ENCODE results near the gene MIP. TPM values are rescaled to one million over a fixed set of nuclear protein-coding genes. Genes with fewer than 3 reads are reported as not detected.
A peak's percentile ranks its signal among the peaks of the same experiment; 100 is the strongest.
"Not testable (repeated sequence)": the region's sequence is repeated elsewhere in the genome, so short reads cannot be mapped to it uniquely, and the experiment has no call there.

MIP gene
- total RNA-seq, 5 donors from 2014 or later (not counting 1 experiment from before 2014, with no cell fraction given), result not detected

DNA sequence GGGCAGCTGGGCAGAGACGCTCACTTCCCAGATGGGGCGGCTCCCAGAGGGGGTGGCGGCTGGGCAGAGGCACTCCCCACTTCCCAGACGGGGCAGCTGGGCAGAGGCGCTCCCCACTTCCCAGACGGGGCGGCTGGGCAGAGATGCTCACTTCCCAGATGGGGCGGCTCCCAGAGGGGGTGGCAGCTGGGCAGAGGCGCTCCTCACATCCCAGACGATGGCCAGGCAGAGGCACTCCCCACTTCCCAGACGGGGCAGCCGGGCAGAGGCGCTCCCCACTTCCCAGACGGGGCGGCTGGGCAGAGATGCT lies 39.6 kb upstream of the MIP start:
- H3K36me3 Mint-ChIP-seq; POLR2A ChIA-PET; DNase-seq; H3K9me3 ChIP-seq; H3K36me3 ChIP-seq (ENCODE audit: control insufficient read depth in 2 of 2, extremely low read depth in 1 of 2, insufficient read depth in 1 of 2, low read length in 1 of 2); H3K4me3 Mint-ChIP-seq; H3K4me1 ChIP-seq (ENCODE audit: control insufficient read depth in 1 of 2, extremely low read depth in 1 of 2, insufficient read depth in 2 of 2, low read length in 2 of 2); H3K27ac Mint-ChIP-seq; ATAC-seq (replicated peaks in 1 of 4); H3K4me3 ChIP-seq (ENCODE audit: control insufficient read depth in 1 of 2, extremely low read depth in 1 of 2, low read length in 1 of 2); H3K9me3 Mint-ChIP-seq; H3K27ac ChIP-seq (ENCODE audit: low read length); H3K4me1 Mint-ChIP-seq: not testable (repeated sequence)
- H3K27me3 ChIP-seq (replicated peaks in 1 of 2; ENCODE audit: control insufficient read depth in 2 of 2, extremely low read depth in 1 of 2, insufficient read depth in 2 of 2, low read length in 1 of 2), result peaks cover 9 to 12% of the 10 kb centered on the region in 2 experiments
- CTCF ChIA-PET, result interaction anchor here in 1 of 2 donors (0.6 kb wide), 1 partner anchor 572 kb away, joined by 4 read pairs; no protein-coding TSS in a partner anchor
- H3K27me3 Mint-ChIP-seq, result peaks cover 9 to 15% of the 10 kb centered on the region in 2 donors
- WGBS (ENCODE audit: insufficient coverage), result 100% methylated on average over 10 of the region's 15 CpGs

DNA sequence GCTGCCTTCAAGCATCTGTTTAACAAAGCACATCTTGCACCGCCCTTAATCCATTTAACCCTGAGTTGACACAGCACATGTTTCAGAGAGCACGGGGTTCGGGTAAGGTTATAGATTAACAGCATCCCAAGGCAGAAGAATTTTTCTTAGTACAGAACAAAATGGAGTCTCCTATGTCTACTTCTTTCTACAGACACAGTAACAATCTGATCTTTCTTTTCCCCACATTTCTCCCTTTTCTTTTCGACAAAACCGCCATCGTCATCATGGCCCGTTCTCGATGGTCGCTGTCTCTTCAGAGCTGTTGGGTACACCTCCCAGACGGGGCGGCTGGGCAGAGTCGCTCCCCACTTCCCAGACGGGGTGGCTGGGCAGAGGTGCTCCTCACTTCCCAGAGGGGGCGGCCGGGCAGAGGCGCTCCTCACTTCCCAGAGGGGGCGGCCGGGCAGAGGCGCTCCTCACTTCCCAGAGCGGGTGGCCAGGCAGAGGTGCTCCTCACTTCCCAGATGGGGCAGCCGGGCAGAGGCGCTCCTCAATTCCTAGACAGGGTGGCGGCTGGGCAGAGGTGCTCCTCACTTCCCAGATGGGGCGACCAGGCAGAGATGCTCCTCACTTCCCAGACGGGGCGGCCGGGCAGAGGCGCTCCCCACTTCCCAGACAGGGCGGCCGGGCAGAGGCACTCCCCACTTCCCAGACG lies 39.1 kb upstream of the MIP start:
- not testable (repeated sequence) for H3K36me3 ChIP-seq (ENCODE audit: control insufficient read depth in 2 of 2, extremely low read depth in 1 of 2, insufficient read depth in 1 of 2, low read length in 1 of 2); H3K9me3 ChIP-seq
- whole genome bisulfite sequencing (ENCODE audit: insufficient coverage), result 92% methylated on average over 27 of the region's 31 CpGs

GRCh38 chr12:56490360-56490759 lies 35.9 kb upstream of the MIP start:
- no peak overlapping the region for H3K27ac Mint-ChIP-seq
- no peaks in the 10 kb centered on the region for H3K9me3 Mint-ChIP-seq
- ATAC-seq (replicated peaks in 1 of 4) (no peak), DNase-seq (no peak)
- Histone ChIP-seq H3K4me3 (ENCODE audit: control insufficient read depth in 1 of 2, extremely low read depth in 1 of 2, low read length in 1 of 2) (no peak overlapping the region), H3K27ac (ENCODE audit: low read length) (no peak overlapping the region), H3K9me3 (no peaks in the 10 kb centered on the region), H3K36me3 (ENCODE audit: control insufficient read depth in 2 of 2, extremely low read depth in 1 of 2, insufficient read depth in 1 of 2, low read length in 1 of 2) (no peaks in the 10 kb centered on the region), H3K4me1 (ENCODE audit: control insufficient read depth in 1 of 2, extremely low read depth in 1 of 2, insufficient read depth in 2 of 2, low read length in 2 of 2) (peaks cover 6 to 21% of the 10 kb centered on the region in 2 experiments), H3K27me3 (replicated peaks in 1 of 2; ENCODE audit: control insufficient read depth in 2 of 2, extremely low read depth in 1 of 2, insufficient read depth in 2 of 2, low read length in 1 of 2) (peaks cover 9 to 22% of the 10 kb centered on the region in 2 experiments)
- peaks cover 15 to 19% (median 17%) of the 10 kb centered on the region in 3 donors for H3K4me1 Mint-ChIP-seq
- H3K36me3 Mint-ChIP-seq, result no peaks in the 10 kb centered on the region
- H3K27me3 Mint-ChIP-seq, result peaks cover 9 to 20% of the 10 kb centered on the region in 2 donors
- CTCF ChIA-PET, result interaction anchor here in 1 of 2 donors (1.4 kb wide), 1 partner anchor 21 kb away, joined by 4 read pairs; no protein-coding TSS in a partner anchor
- H3K4me3 Mint-ChIP-seq, result no peak overlapping the region
- POLR2A ChIA-PET, result interaction anchor here in 1 of 2 donors (0.5 kb wide), 1 partner anchor 214 kb away, joined by 3 read pairs; no protein-coding TSS in a partner anchor

More for the DNA sequence above, 39.1 kb upstream of the MIP start:
- ATAC-seq (replicated peaks in 1 of 4); H3K27ac ChIP-seq (ENCODE audit: low read length); H3K9me3 Mint-ChIP-seq; H3K4me3 Mint-ChIP-seq; POLR2A ChIA-PET; DNase-seq; H3K4me1 ChIP-seq (ENCODE audit: control insufficient read depth in 1 of 2, extremely low read depth in 1 of 2, insufficient read depth in 2 of 2, low read length in 2 of 2); H3K36me3 Mint-ChIP-seq; H3K27ac Mint-ChIP-seq; H3K4me3 ChIP-seq (ENCODE audit: control insufficient read depth in 1 of 2, extremely low read depth in 1 of 2, low read length in 1 of 2); H3K4me1 Mint-ChIP-seq: not testable (repeated sequence)
- H3K27me3 ChIP-seq (replicated peaks in 1 of 2; ENCODE audit: control insufficient read depth in 2 of 2, extremely low read depth in 1 of 2, insufficient read depth in 2 of 2, low read length in 1 of 2), result peaks cover 9 to 15% of the 10 kb centered on the region in 2 experiments
- CTCF ChIA-PET, result interaction anchor here in 1 of 2 donors (0.6 kb wide), 1 partner anchor 572 kb away, joined by 4 read pairs; no protein-coding TSS in a partner anchor
- peaks cover 9 to 17% of the 10 kb centered on the region in 2 donors for H3K27me3 Mint-ChIP-seq

GRCh38 chr12:56488041-56488955 lies 33.8 kb upstream of the MIP start, which contains the start of gene GLS2:
Gene GLS2 (minus strand): TSS chr12:56488161. CDS start chr12:56488118, 43 bp downstream.
- no peaks in the 10 kb centered on the region for H3K9me3 Mint-ChIP-seq
- ChIA-PET CTCF (interaction anchor here in 1 of 2 donors (0.6 to 1.5 kb wide), 6 partner anchors 14 to 492 kb away, joined by 3 to 7 read pairs (median 4); no protein-coding TSS in a partner anchor), POLR2A (interaction anchor here in 1 of 2 donors (0.5 to 0.6 kb wide), 3 partner anchors 140 to 329 kb away, joined by 3 to 6 read pairs (median 5); no protein-coding TSS in a partner anchor)
- Histone ChIP-seq H3K27me3 (replicated peaks in 1 of 2; ENCODE audit: control insufficient read depth in 2 of 2, extremely low read depth in 1 of 2, insufficient read depth in 2 of 2, low read length in 1 of 2) (peaks cover 9 to 22% of the 10 kb centered on the region in 2 experiments), H3K27ac (ENCODE audit: low read length) (no peak within 1 kb of the TSS), H3K4me3 (ENCODE audit: control insufficient read depth in 1 of 2, extremely low read depth in 1 of 2, low read length in 1 of 2) (peak within 1 kb of the TSS; percentile 70 to 72), H3K36me3 (ENCODE audit: control insufficient read depth in 2 of 2, extremely low read depth in 1 of 2, insufficient read depth in 1 of 2, low read length in 1 of 2) (no peaks in the 10 kb centered on the region), H3K4me1 (ENCODE audit: control insufficient read depth in 1 of 2, extremely low read depth in 1 of 2, insufficient read depth in 2 of 2, low read length in 2 of 2) (peaks cover 6 to 21% of the 10 kb centered on the region in 2 experiments), H3K9me3 (no peaks in the 10 kb centered on the region)
- ATAC-seq (replicated peaks in 1 of 4) (peak; percentile 96 to 97 (median 97)), DNase-seq (peak; percentile 57 to 84 (median 68))
- peaks cover 15 to 19% (median 17%) of the 10 kb centered on the region in 3 donors for H3K4me1 Mint-ChIP-seq
- no peaks in the 10 kb centered on the region for H3K36me3 Mint-ChIP-seq
- H3K27me3 Mint-ChIP-seq, result peaks cover 9 to 20% of the 10 kb centered on the region in 2 donors
- WGBS (ENCODE audit: insufficient coverage), result 12% methylated on average over 51 of the region's 59 CpGs
- H3K27ac Mint-ChIP-seq, result peak within 1 kb of the TSS; percentile 55 to 79
- peak within 1 kb of the TSS; percentile 86 to 87 (median 87) for H3K4me3 Mint-ChIP-seq

- POLR2A ChIA-PET, result interaction anchor here in 1 of 2 donors (0.5 kb wide), 2 partner anchors 139 to 176 kb away, joined by 5 to 6 read pairs; no protein-coding TSS in a partner anchor
- Histone ChIP-seq H3K27me3 (replicated peaks in 1 of 2; ENCODE audit: control insufficient read depth in 2 of 2, extremely low read depth in 1 of 2, insufficient read depth in 2 of 2, low read length in 1 of 2) (peaks cover 9 to 22% of the 10 kb centered on the region in 2 experiments), H3K27ac (ENCODE audit: low read length) (no peak overlapping the region), H3K9me3 (no peaks in the 10 kb centered on the region), H3K4me1 (ENCODE audit: control insufficient read depth in 1 of 2, extremely low read depth in 1 of 2, insufficient read depth in 2 of 2, low read length in 2 of 2) (peaks cover 6 to 21% of the 10 kb centered on the region in 2 experiments), H3K36me3 (ENCODE audit: control insufficient read depth in 2 of 2, extremely low read depth in 1 of 2, insufficient read depth in 1 of 2, low read length in 1 of 2) (no peaks in the 10 kb centered on the region), H3K4me3 (ENCODE audit: control insufficient read depth in 1 of 2, extremely low read depth in 1 of 2, low read length in 1 of 2) (peak overlapping the region; percentile 70 to 72)
- 12% methylated on average over 40 of the region's 44 CpGs for WGBS (ENCODE audit: insufficient coverage)
- H3K27ac Mint-ChIP-seq, result peak overlapping the region in 1 of 2 donors; percentile 79
- H3K4me1 Mint-ChIP-seq, result peaks cover 15 to 19% (median 17%) of the 10 kb centered on the region in 3 donors
- H3K9me3 Mint-ChIP-seq, result no peaks in the 10 kb centered on the region
- ATAC-seq (replicated peaks in 1 of 4) (peak; percentile 33 to 47 (median 39)), DNase-seq (peak in 15 of 35 experiments; percentile 3 to 44 (median 21))
- H3K27me3 Mint-ChIP-seq, result peaks cover 9 to 20% of the 10 kb centered on the region in 2 donors
- H3K36me3 Mint-ChIP-seq, result no peaks in the 10 kb centered on the region
- CTCF ChIA-PET, result interaction anchor here in 1 of 2 donors (0.6 to 1.5 kb wide), 2 partner anchors 15 to 141 kb away, joined by 4 to 5 read pairs; no protein-coding TSS in a partner anchor
- peak overlapping the region; percentile 86 to 87 (median 87) for H3K4me3 Mint-ChIP-seq
These were observed 33.1 kb upstream of the MIP start for GRCh38 chr12:56487448-56488040.
